ENCODE data around the gene SLX4.
"Not testable (repeated sequence)": the region's sequence is repeated elsewhere in the genome, so short reads cannot be mapped to it uniquely, and the experiment has no call there.

The SLX4 gene

GRCh38 chr16:3641801-3642396, 30.5 kb upstream of the SLX4 start:
- no peak for DNase-seq (ENCODE audit: low read depth in 2 of 3, low spot score in 1 of 3)

GRCh38 chr16:3640632-3641501, 29.5 kb upstream of the SLX4 start:
- DNase-seq (ENCODE audit: low read depth in 2 of 3, low spot score in 1 of 3): no peak

GRCh38 chr16:3640207-3640606, 28.8 kb upstream of the SLX4 start:
- DNase-seq (ENCODE audit: low read depth in 2 of 3, low spot score in 1 of 3): no peak

- no peak for DNase-seq (ENCODE audit: low read depth in 2 of 3, low spot score in 1 of 3)
Measured at GRCh38 chr16:3638916-3639644, 27.7 kb upstream of the SLX4 start.

GRCh38 chr16:3637371-3637923, 26.0 kb upstream of the SLX4 start:
- DNase-seq (ENCODE audit: low read depth in 2 of 3, low spot score in 1 of 3): peak in 1 of 3 donors; percentile 19

- DNase-seq (ENCODE audit: low read depth in 2 of 3, low spot score in 1 of 3): no peak
Measured at GRCh38 chr16:3625911-3626732, 14.7 kb upstream of the SLX4 start.

- DNase-seq (ENCODE audit: low read depth in 2 of 3, low spot score in 1 of 3): no peak
Measured at GRCh38 chr16:3625331-3625730, 13.9 kb upstream of the SLX4 start.

- DNase-seq (ENCODE audit: low read depth in 2 of 3, low spot score in 1 of 3): no peak
Measured at GRCh38 chr16:3623642-3624041, 12.2 kb upstream of the SLX4 start.

- DNase-seq (ENCODE audit: low read depth in 2 of 3, low spot score in 1 of 3): no peak
Measured at GRCh38 chr16:3618769-3619141, 7.3 kb upstream of the SLX4 start.

GRCh38 chr16:3612510-3613466, 1.4 kb upstream of the SLX4 start:
- DNase-seq (ENCODE audit: low read depth in 2 of 3, low spot score in 1 of 3): no peak

- DNase-seq (ENCODE audit: low read depth in 2 of 3, low spot score in 1 of 3): no peak
Measured at GRCh38 chr16:3610698-3611145, 684 bp downstream of the SLX4 start.

GRCh38 chr16:3609895-3610697, 1.3 kb downstream of the SLX4 start:
- DNase-seq (ENCODE audit: low read depth in 2 of 3, low spot score in 1 of 3): no peak

- not testable (repeated sequence) for DNase-seq (ENCODE audit: low read depth in 2 of 3, low spot score in 1 of 3)
Measured at GRCh38 chr16:3608976-3609375, 2.4 kb downstream of the SLX4 start.

- DNase-seq (ENCODE audit: low read depth in 2 of 3, low spot score in 1 of 3): no peak
Measured at GRCh38 chr16:3608069-3608468, 3.3 kb downstream of the SLX4 start.

- no peak for DNase-seq (ENCODE audit: low read depth in 2 of 3, low spot score in 1 of 3)
Measured at GRCh38 chr16:3607634-3608033, 3.8 kb downstream of the SLX4 start.

- no peak for DNase-seq (ENCODE audit: low read depth in 2 of 3, low spot score in 1 of 3)
Measured at GRCh38 chr16:3607161-3607560, 4.2 kb downstream of the SLX4 start.

- no peak for DNase-seq (ENCODE audit: low read depth in 2 of 3, low spot score in 1 of 3)
Measured at GRCh38 chr16:3606441-3606840, 5.0 kb downstream of the SLX4 start.

GRCh38 chr16:3602320-3602653, 9.1 kb downstream of the SLX4 start:
- DNase-seq (ENCODE audit: low read depth in 2 of 3, low spot score in 1 of 3): no peak
